Activated T-helper 1 cell treated with Interleukin-2 at 50 U/mL for 16 hours (primary cell): ENCODE measurements around the gene C1QTNF6.

Source experiments
- DNase-seq: peaks from one replicate; pipeline ENCODE4 v3.0.0-alpha.2; 2020; ENCODE audit warnings: low read depth

Gene C1QTNF6

GRCh38 chr22:37141971-37142370 is 46.1 kb downstream of the C1QTNF6 start:
- DNase-seq, result no peak

GRCh38 chr22:37141476-37141875 is 46.6 kb downstream of the C1QTNF6 start:
- DNase-seq, result no peak

- DNase-seq, result no peak
Observed at GRCh38 chr22:37140686-37141323, 47.2 kb downstream of the C1QTNF6 start.

- no peak for DNase-seq
Observed at GRCh38 chr22:37139762-37140161, 48.3 kb downstream of the C1QTNF6 start.

- DNase-seq, result no peak
Observed at GRCh38 chr22:37138849-37139561, 49.0 kb downstream of the C1QTNF6 start.

GRCh38 chr22:37137903-37138665 is 50.0 kb downstream of the C1QTNF6 start:
- DNase-seq, result no peak

GRCh38 chr22:37137131-37137530 is 50.9 kb downstream of the C1QTNF6 start:
- no peak for DNase-seq

GRCh38 chr22:37135023-37135422 is 53.0 kb downstream of the C1QTNF6 start:
- no peak for DNase-seq

- DNase-seq, result no peak
Observed at GRCh38 chr22:37133304-37134018, 54.6 kb downstream of the C1QTNF6 start.

- DNase-seq, result no peak
Observed at GRCh38 chr22:37132773-37133172, 55.3 kb downstream of the C1QTNF6 start.
